HEK293 (cell line): Measurements from ENCODE around the gene NPIPA8.
"Not testable (repeated sequence)": the region's sequence is repeated elsewhere in the genome, so short reads cannot be mapped to it uniquely, and the experiment has no call there.

Source experiments
- CTCF ChIP-seq: fragments of 450-650 bp; formaldehyde crosslinking; IDR thresholded peaks from 2 replicates; pipeline ENCODE4 v1.5.1; 2016; ENCODE audit warnings: missing biosample characterization, missing genetic modification characterization
- KLF16 ChIP-seq: fragments of 450-650 bp; formaldehyde crosslinking; IDR thresholded peaks from 2 replicates; pipeline ENCODE4 v1.5.1; 2017; ENCODE audit warnings: missing biosample characterization, missing genetic modification characterization
- PBX3 ChIP-seq: sonication (generic); formaldehyde crosslinking; IDR thresholded peaks from 2 replicates; pipeline ENCODE4 v1.8.1; 2022; ENCODE audit warnings: mild to moderate bottlenecking, moderate library complexity, missing genetic modification reagents
- TSHZ1 ChIP-seq: fragments of 450-650 bp; formaldehyde crosslinking; IDR thresholded peaks from 2 replicates; pipeline ENCODE4 v1.5.1; 2016; ENCODE audit warnings: missing biosample characterization, missing genetic modification characterization, borderline replicate concordance
- ZNF146 ChIP-seq: fragments of 450-650 bp; formaldehyde crosslinking; IDR thresholded peaks from 2 replicates; pipeline ENCODE4 v1.5.1; 2016; ENCODE audit warnings: missing biosample characterization, missing genetic modification characterization
- ZNF292 ChIP-seq: fragments of 450-650 bp; formaldehyde crosslinking; IDR thresholded peaks from 2 replicates; pipeline ENCODE4 v1.5.1; 2016; ENCODE audit warnings: low read depth, missing biosample characterization, missing genetic modification characterization, borderline replicate concordance

GRCh38 chr16:18297714-18298113 lies 38.8 kb downstream of the NPIPA8 start:
- TF ChIP-seq CTCF; KLF16; TSHZ1 (tag by site-specific recombination); ZNF292 (tag by site-specific recombination); ZNF146; PBX3 (CRISPR knock-in tag): not testable (repeated sequence)
